ENCODE data around the gene FSTL4. TPM values are rescaled to one million over a fixed set of nuclear protein-coding genes. Genes with fewer than 3 reads are reported as not detected.
"Not testable (repeated sequence)": the region's sequence is repeated elsewhere in the genome, so short reads cannot be mapped to it uniquely, and the experiment has no call there.

The FSTL4 gene
- total RNA-seq, 1 experiment from 2014 or later, result 0.12 TPM

GRCh38 chr5:133552925-133553525, 59.3 kb downstream of the FSTL4 start:
- DNase-seq (ENCODE audit: low read depth), result peak; percentile 47

GRCh38 chr5:133546500-133546899, 65.8 kb downstream of the FSTL4 start:
- no peak for DNase-seq (ENCODE audit: low read depth)

- DNase-seq (ENCODE audit: low read depth), result no peak
These were observed 68.0 kb downstream of the FSTL4 start for GRCh38 chr5:133544346-133544745.

- no peak for DNase-seq (ENCODE audit: low read depth)
These were observed 72.5 kb downstream of the FSTL4 start for GRCh38 chr5:133539818-133540217.

GRCh38 chr5:133538718-133539117, 73.6 kb downstream of the FSTL4 start:
- DNase-seq (ENCODE audit: low read depth), result no peak

GRCh38 chr5:133535241-133535929, 77.0 kb downstream of the FSTL4 start:
- DNase-seq (ENCODE audit: low read depth), result not testable (repeated sequence)

GRCh38 chr5:133534566-133534965, 77.8 kb downstream of the FSTL4 start:
- DNase-seq (ENCODE audit: low read depth), result no peak

GRCh38 chr5:133533541-133533940, 78.8 kb downstream of the FSTL4 start:
- no peak for DNase-seq (ENCODE audit: low read depth)

GRCh38 chr5:133531594-133531993, 80.7 kb downstream of the FSTL4 start:
- no peak for DNase-seq (ENCODE audit: low read depth)

- no peak for DNase-seq (ENCODE audit: low read depth)
These were observed 81.2 kb downstream of the FSTL4 start for GRCh38 chr5:133531178-133531577.

GRCh38 chr5:133530270-133530669, 82.1 kb downstream of the FSTL4 start:
- DNase-seq (ENCODE audit: low read depth), result no peak

GRCh38 chr5:133528841-133529240, 83.5 kb downstream of the FSTL4 start:
- DNase-seq (ENCODE audit: low read depth), result no peak

GRCh38 chr5:133527311-133527710, 85.0 kb downstream of the FSTL4 start:
- no peak for DNase-seq (ENCODE audit: low read depth)

- no peak for DNase-seq (ENCODE audit: low read depth)
These were observed 86.0 kb downstream of the FSTL4 start for GRCh38 chr5:133526368-133526767.

GRCh38 chr5:133525126-133525525, 87.2 kb downstream of the FSTL4 start:
- DNase-seq (ENCODE audit: low read depth), result no peak

- DNase-seq (ENCODE audit: low read depth), result no peak
These were observed 87.7 kb downstream of the FSTL4 start for GRCh38 chr5:133524666-133525065.

GRCh38 chr5:133523961-133524586, 88.3 kb downstream of the FSTL4 start:
- DNase-seq (ENCODE audit: low read depth), result no peak

GRCh38 chr5:133523013-133523658, 89.2 kb downstream of the FSTL4 start:
- no peak for DNase-seq (ENCODE audit: low read depth)

GRCh38 chr5:133521801-133522200, 90.5 kb downstream of the FSTL4 start:
- no peak for DNase-seq (ENCODE audit: low read depth)

- DNase-seq (ENCODE audit: low read depth), result no peak
These were observed 91.2 kb downstream of the FSTL4 start for GRCh38 chr5:133520991-133521706.

- DNase-seq (ENCODE audit: low read depth), result no peak
These were observed 92.3 kb downstream of the FSTL4 start for GRCh38 chr5:133520062-133520461.

GRCh38 chr5:133519191-133519590, 93.2 kb downstream of the FSTL4 start:
- DNase-seq (ENCODE audit: low read depth), result no peak

Measured in RPMI7951 (cell line).